Hematopoietic multipotent progenitor cell treated with erythropoietin and hydrocortisone succinate and interleukin-3 and kit ligand, for 6 days (in vitro differentiated cells): ENCODE measurements around the gene NEK3.
"Not testable (repeated sequence)": the region's sequence is repeated elsewhere in the genome, so short reads cannot be mapped to it uniquely, and the experiment has no call there.

Source experiments
- DNase-seq: peaks from one replicate; pipeline ENCODE4 v3.0.0-alpha.2; 2015

NEK3 gene

GRCh38 chr13:52165411-52165810 is 6.0 kb upstream of the NEK3 start:
- peak; percentile 28 for DNase-seq

GRCh38 chr13:52164989-52165388 is 5.6 kb upstream of the NEK3 start:
- no peak for DNase-seq

GRCh38 chr13:52163878-52164277 is 4.5 kb upstream of the NEK3 start:
- DNase-seq = not testable (repeated sequence)

- peak; percentile 28 for DNase-seq
Observed at GRCh38 chr13:52162279-52163101, 3.1 kb upstream of the NEK3 start.

GRCh38 chr13:52161181-52161646 is 1.8 kb upstream of the NEK3 start:
- no peak for DNase-seq

- peak; percentile 18 for DNase-seq
Observed at GRCh38 chr13:52160506-52160905, 1.1 kb upstream of the NEK3 start.

GRCh38 chr13:52160053-52160452 is 656 bp upstream of the NEK3 start:
- no peak for DNase-seq

- peak; percentile 37 for DNase-seq
Observed at GRCh38 chr13:52158629-52159158, 703 bp downstream of the NEK3 start.

GRCh38 chr13:52156724-52157261 is 2.6 kb downstream of the NEK3 start:
- DNase-seq = no peak

- no peak for DNase-seq
Observed at GRCh38 chr13:52155177-52155576, 4.2 kb downstream of the NEK3 start.

- DNase-seq = no peak
Observed at GRCh38 chr13:52147225-52147624, 12.2 kb downstream of the NEK3 start.

GRCh38 chr13:52141299-52141698 is 18.1 kb downstream of the NEK3 start:
- no peak for DNase-seq

- DNase-seq = no peak
Observed at GRCh38 chr13:52137489-52137888, 21.9 kb downstream of the NEK3 start.

GRCh38 chr13:52136763-52137162 is 22.6 kb downstream of the NEK3 start:
- DNase-seq = no peak

GRCh38 chr13:52130641-52131040 is 28.8 kb downstream of the NEK3 start:
- DNase-seq = no peak

- DNase-seq = peak; percentile 75
Observed at GRCh38 chr13:52128714-52129700, 30.4 kb downstream of the NEK3 start, which contains the start of gene NEK5. TSS of gene NEK5 (minus strand) at chr13:52129073. CDS start at chr13:52127482, 1,591 bp downstream.

- DNase-seq = peak; percentile 84
Observed at GRCh38 chr13:52127783-52128702, 31.4 kb downstream of the NEK3 start.

- no peak for DNase-seq
Observed at GRCh38 chr13:52127378-52127777, 32.0 kb downstream of the NEK3 start.

GRCh38 chr13:52125547-52125946 is 33.9 kb downstream of the NEK3 start:
- DNase-seq = peak; percentile 59

GRCh38 chr13:52118595-52118994 is 40.8 kb downstream of the NEK3 start:
- DNase-seq = no peak

GRCh38 chr13:52118095-52118494 is 41.3 kb downstream of the NEK3 start:
- DNase-seq = peak; percentile 11

- DNase-seq = no peak
Observed at GRCh38 chr13:52112591-52112990, 46.8 kb downstream of the NEK3 start.
